Neural progenitor cell (in vitro differentiated cells): Measurements from ENCODE around the gene APIP.

Source experiments
- EZH2 ChIP-seq: fragments of 200-600 bp; sonication (generic); IDR thresholded peaks from 2 replicates; pipeline ENCODE4 v1.6.1; 2017; ENCODE audit warnings: antibody characterized with exemption, mild to moderate bottlenecking, moderate library complexity
- TF ChIP-seq, protein P1 (sequence below): fragments of 200-600 bp; sonication (generic); IDR thresholded peaks from 2 replicates; pipeline ENCODE4 v1.5.1; 2017; ENCODE audit warnings: antibody characterized with exemption, mild to moderate bottlenecking

DNA sequence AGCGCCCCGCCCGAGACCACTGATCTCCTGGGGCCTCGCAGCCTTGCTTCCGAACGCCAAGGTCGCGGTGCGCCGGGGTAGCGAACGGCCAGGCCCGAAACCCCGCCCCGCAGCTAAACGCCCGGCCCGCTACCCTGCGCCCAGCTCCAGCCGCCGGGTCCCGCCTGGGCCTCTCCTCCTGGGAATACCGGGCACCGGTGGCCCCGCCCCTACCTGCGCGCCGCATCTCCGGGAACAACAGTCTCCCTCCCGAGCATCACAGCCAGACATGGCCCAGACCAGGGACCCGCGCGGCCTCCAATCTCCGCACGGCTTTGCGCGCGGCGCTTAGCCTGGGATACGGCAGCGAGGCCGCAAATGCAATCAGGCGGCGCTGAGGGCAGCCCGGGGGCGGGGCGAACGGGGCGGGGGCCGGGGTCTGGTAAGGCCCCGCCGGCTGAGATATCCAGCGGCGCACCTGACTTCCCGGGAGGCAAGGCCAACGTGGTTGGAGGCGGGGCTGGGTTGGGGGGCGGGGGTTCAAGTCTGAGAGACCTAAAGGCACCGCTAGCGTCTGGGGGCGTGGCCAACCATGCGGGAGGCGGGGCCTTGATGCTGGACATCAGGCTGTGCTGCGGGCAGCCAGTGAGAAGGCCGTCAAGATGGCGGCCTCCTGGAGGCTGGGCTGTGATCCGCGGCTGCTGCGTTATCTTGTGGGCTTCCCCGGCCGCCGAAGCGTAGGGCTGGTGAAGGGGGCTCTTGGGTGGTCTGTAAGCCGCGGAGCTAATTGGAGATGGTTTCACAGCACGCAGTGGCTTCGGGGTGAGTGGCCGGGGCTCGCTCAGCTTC lies at the start of gene APIP, which contains the start of gene PDHX:
- TF ChIP-seq, protein P1, sequence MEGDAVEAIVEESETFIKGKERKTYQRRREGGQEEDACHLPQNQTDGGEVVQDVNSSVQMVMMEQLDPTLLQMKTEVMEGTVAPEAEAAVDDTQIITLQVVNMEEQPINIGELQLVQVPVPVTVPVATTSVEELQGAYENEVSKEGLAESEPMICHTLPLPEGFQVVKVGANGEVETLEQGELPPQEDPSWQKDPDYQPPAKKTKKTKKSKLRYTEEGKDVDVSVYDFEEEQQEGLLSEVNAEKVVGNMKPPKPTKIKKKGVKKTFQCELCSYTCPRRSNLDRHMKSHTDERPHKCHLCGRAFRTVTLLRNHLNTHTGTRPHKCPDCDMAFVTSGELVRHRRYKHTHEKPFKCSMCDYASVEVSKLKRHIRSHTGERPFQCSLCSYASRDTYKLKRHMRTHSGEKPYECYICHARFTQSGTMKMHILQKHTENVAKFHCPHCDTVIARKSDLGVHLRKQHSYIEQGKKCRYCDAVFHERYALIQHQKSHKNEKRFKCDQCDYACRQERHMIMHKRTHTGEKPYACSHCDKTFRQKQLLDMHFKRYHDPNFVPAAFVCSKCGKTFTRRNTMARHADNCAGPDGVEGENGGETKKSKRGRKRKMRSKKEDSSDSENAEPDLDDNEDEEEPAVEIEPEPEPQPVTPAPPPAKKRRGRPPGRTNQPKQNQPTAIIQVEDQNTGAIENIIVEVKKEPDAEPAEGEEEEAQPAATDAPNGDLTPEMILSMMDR, result no peak
- TF ChIP-seq EZH2, result no peak
